ENCODE data around the gene GFER. TPM values are rescaled to one million over a fixed set of nuclear protein-coding genes. Genes with fewer than 3 reads are reported as not detected.
A peak's percentile ranks its signal among the peaks of the same experiment; 100 is the strongest.

Gene GFER
- total and polyA plus RNA-seq, 4 experiments from 2014 or later = 19.6 to 35.7 (median 27.4) TPM

- no peak overlapping the region for H3K4me3 ChIP-seq (ENCODE audit: low read length in 2 of 2)
- H3K27me3 Mint-ChIP-seq = no peaks in the 10 kb centered on the region
- H3K36me3 Mint-ChIP-seq = peaks cover 0 to 11% of the 10 kb centered on the region in 2 donors
- peak overlapping the region in 7 of 8 donors; percentile 4 to 87 (median 83) for H3K4me3 Mint-ChIP-seq
- ChIA-PET CTCF (ENCODE audit: partially characterized antibody) (interaction anchor here (1.1 to 1.6 kb wide), 2 partner anchors 12 to 16 kb away, joined by 3 to 4 read pairs; no protein-coding TSS in a partner anchor), POLR2A (ENCODE audit: partially characterized antibody) (interaction anchor here (0.9 to 4.6 kb wide), 4 partner anchors 24 to 214 kb away, joined by 3 to 34 read pairs (median 4); partner anchors contain the start of genes RPS2, TBL3 and TRAF7)
- peaks cover 0 to 26% (median 7%) of the 10 kb centered on the region in 4 donors for H3K4me1 Mint-ChIP-seq
- peaks cover 21% of the 10 kb centered on the region for H3K4me1 ChIP-seq (ENCODE audit: insufficient read depth, low read length)
- H3K27me3 ChIP-seq (ENCODE audit: insufficient read depth, low read length) = no peaks in the 10 kb centered on the region
- H3K36me3 ChIP-seq (ENCODE audit: insufficient read depth, low read length) = peaks cover 15% of the 10 kb centered on the region
- H3K9me3 Mint-ChIP-seq = no peaks in the 10 kb centered on the region
- DNase-seq = no peak
- no peak overlapping the region for H3K27ac ChIP-seq (ENCODE audit: low read depth, low read length)
- peak overlapping the region in 1 of 7 donors; percentile 40 for H3K27ac Mint-ChIP-seq
- no peaks in the 10 kb centered on the region for H3K9me3 ChIP-seq (ENCODE audit: control insufficient read depth in 1 of 2, low read length in 2 of 2)
- intact Hi-C loops (cut with micrococcal nuclease) = loop anchor here (2.0 to 5.0 kb wide), 4 partner anchors 51 to 633 kb away; partner anchors contain the start of genes CRAMP1, IFT140, TELO2 and UBE2I
These were observed 42.6 kb upstream of the GFER start for GRCh38 chr16:1941162-1942046.

GRCh38 chr16:1942047-1942809, 41.8 kb upstream of the GFER start:
- peak in 1 of 5 donors; percentile 40 for DNase-seq
- Mint-ChIP-seq H3K9me3 (no peaks in the 10 kb centered on the region), H3K4me3 (peak overlapping the region; percentile 82 to 91 (median 86)), H3K4me1 (peaks cover 0 to 26% (median 7%) of the 10 kb centered on the region in 4 donors), H3K36me3 (peaks cover 0 to 11% of the 10 kb centered on the region in 2 donors), H3K27me3 (no peaks in the 10 kb centered on the region), H3K27ac (peak overlapping the region in 6 of 7 donors; percentile 29 to 81 (median 64))
- Histone ChIP-seq H3K4me1 (ENCODE audit: insufficient read depth, low read length) (peaks cover 21% of the 10 kb centered on the region), H3K27ac (ENCODE audit: low read depth, low read length) (peak overlapping the region; percentile 58), H3K36me3 (ENCODE audit: insufficient read depth, low read length) (peaks cover 15% of the 10 kb centered on the region), H3K4me3 (ENCODE audit: low read length in 2 of 2) (peak overlapping the region; percentile 52 to 90), H3K9me3 (ENCODE audit: control insufficient read depth in 1 of 2, low read length in 2 of 2) (no peaks in the 10 kb centered on the region), H3K27me3 (ENCODE audit: insufficient read depth, low read length) (no peaks in the 10 kb centered on the region)
- intact Hi-C loops (cut with micrococcal nuclease) = loop anchor here (2.0 to 5.0 kb wide), 4 partner anchors 50 to 633 kb away; partner anchors contain the start of genes CRAMP1, IFT140, TELO2 and UBE2I
- CTCF ChIA-PET (ENCODE audit: partially characterized antibody) = interaction anchor here (0.6 to 1.6 kb wide), 2 partner anchors 15 to 1990 kb away, joined by 3 to 4 read pairs; no protein-coding TSS in a partner anchor
- POLR2A ChIA-PET (ENCODE audit: partially characterized antibody) = interaction anchor here (1.1 to 4.6 kb wide), 5 partner anchors 16 to 213 kb away, joined by 3 to 34 read pairs (median 4); partner anchors contain the start of genes NDUFB10, RPS2, TBL3 and TRAF7

- POLR2A ChIA-PET (ENCODE audit: partially characterized antibody) = interaction anchor here (0.6 to 4.6 kb wide), 20 partner anchors 9 to 1775 kb away, joined by 3 to 34 read pairs (median 4); partner anchors contain the start of genes FAHD1, HAGH, NDUFB10 and NUBP2
These were observed 40.9 kb upstream of the GFER start, which contains the start of gene MSRB1 for GRCh38 chr16:1942810-1943726. MSRB1 (minus strand) TSS chr16:1943199; CDS start chr16:1943156, 43 bp downstream.

GRCh38 chr16:1944612-1945199, 39.3 kb upstream of the GFER start:
- Histone ChIP-seq H3K4me1 (ENCODE audit: insufficient read depth, low read length) (peaks cover 21% of the 10 kb centered on the region), H3K27me3 (ENCODE audit: insufficient read depth, low read length) (no peaks in the 10 kb centered on the region), H3K27ac (ENCODE audit: low read depth, low read length) (no peak overlapping the region), H3K36me3 (ENCODE audit: insufficient read depth, low read length) (peaks cover 5% of the 10 kb centered on the region), H3K9me3 (ENCODE audit: control insufficient read depth in 1 of 2, low read length in 2 of 2) (no peaks in the 10 kb centered on the region), H3K4me3 (ENCODE audit: low read length in 2 of 2) (no peak overlapping the region)
- Mint-ChIP-seq H3K27me3 (no peaks in the 10 kb centered on the region), H3K4me3 (peak overlapping the region in 6 of 8 donors; percentile 33 to 83 (median 62)), H3K27ac (peak overlapping the region in 3 of 7 donors; percentile 30 to 90 (median 69)), H3K9me3 (no peaks in the 10 kb centered on the region), H3K4me1 (peaks cover 0 to 26% (median 7%) of the 10 kb centered on the region in 4 donors), H3K36me3 (no peaks in the 10 kb centered on the region)
- POLR2A ChIA-PET (ENCODE audit: partially characterized antibody) = interaction anchor here (2.0 to 4.6 kb wide), 4 partner anchors 17 to 211 kb away, joined by 7 to 34 read pairs (median 14); partner anchors contain the start of genes RPS2 and TRAF7
- intact Hi-C loops (cut with micrococcal nuclease) = loop anchor here (5.0 kb wide), 3 partner anchors 48 to 452 kb away; partner anchors contain the start of genes CRAMP1, IFT140 and TELO2
- no peak for DNase-seq
- CTCF ChIA-PET (ENCODE audit: partially characterized antibody) = no interaction called here

More at GRCh38 chr16:1942810-1943726, 40.9 kb upstream of the GFER start, which contains the start of gene MSRB1:
- Histone ChIP-seq H3K9me3 (ENCODE audit: control insufficient read depth in 1 of 2, low read length in 2 of 2) (no peaks in the 10 kb centered on the region), H3K27me3 (ENCODE audit: insufficient read depth, low read length) (no peaks in the 10 kb centered on the region), H3K4me1 (ENCODE audit: insufficient read depth, low read length) (peaks cover 21% of the 10 kb centered on the region), H3K36me3 (ENCODE audit: insufficient read depth, low read length) (peaks cover 13% of the 10 kb centered on the region), H3K4me3 (ENCODE audit: low read length in 2 of 2) (peak within 1 kb of the TSS; percentile 52 to 90), H3K27ac (ENCODE audit: low read depth, low read length) (peak within 1 kb of the TSS; percentile 58)
- CTCF ChIA-PET (ENCODE audit: partially characterized antibody) = interaction anchor here (1.0 kb wide), 2 partner anchors 10 to 22 kb away, joined by 3 to 4 read pairs; partner anchors contain the start of gene RPS2
- peak within 1 kb of the TSS; percentile 64 to 91 (median 70) for H3K27ac Mint-ChIP-seq
- H3K4me1 Mint-ChIP-seq = peaks cover 0 to 26% (median 7%) of the 10 kb centered on the region in 4 donors
- no peaks in the 10 kb centered on the region for H3K9me3 Mint-ChIP-seq
- H3K36me3 Mint-ChIP-seq = peaks cover 0 to 10% of the 10 kb centered on the region in 2 donors
- H3K4me3 Mint-ChIP-seq = peak within 1 kb of the TSS; percentile 82 to 91 (median 86)
- DNase-seq = peak; percentile 97 to 99 (median 98)
- intact Hi-C loops (cut with micrococcal nuclease) = loop anchor here (1.0 to 5.0 kb wide), 6 partner anchors 16 to 634 kb away; partner anchors contain the start of genes CRAMP1, IFT140, NDUFB10 and TELO2
- H3K27me3 Mint-ChIP-seq = no peaks in the 10 kb centered on the region

GRCh38 chr16:1945559-1946391, 38.2 kb upstream of the GFER start:
- Histone ChIP-seq H3K27ac (ENCODE audit: low read depth, low read length) (no peak overlapping the region), H3K4me1 (ENCODE audit: insufficient read depth, low read length) (peaks cover 21% of the 10 kb centered on the region), H3K9me3 (ENCODE audit: control insufficient read depth in 1 of 2, low read length in 2 of 2) (no peaks in the 10 kb centered on the region), H3K36me3 (ENCODE audit: insufficient read depth, low read length) (no peaks in the 10 kb centered on the region), H3K27me3 (ENCODE audit: insufficient read depth, low read length) (no peaks in the 10 kb centered on the region), H3K4me3 (ENCODE audit: low read length in 2 of 2) (no peak overlapping the region)
- no peaks in the 10 kb centered on the region for H3K27me3 Mint-ChIP-seq
- H3K4me1 Mint-ChIP-seq = peaks cover 0 to 26% (median 7%) of the 10 kb centered on the region in 4 donors
- no peaks in the 10 kb centered on the region for H3K36me3 Mint-ChIP-seq
- no peak for DNase-seq
- CTCF ChIA-PET (ENCODE audit: partially characterized antibody) = no interaction called here
- no peak overlapping the region for H3K4me3 Mint-ChIP-seq
- H3K9me3 Mint-ChIP-seq = no peaks in the 10 kb centered on the region
- intact Hi-C loops (cut with micrococcal nuclease) = no loop called here
- POLR2A ChIA-PET (ENCODE audit: partially characterized antibody) = interaction anchor here (2.1 kb wide), 1 partner anchor 19 kb away, joined by 11 read pairs; the partner anchor contains the start of gene RPS2
- H3K27ac Mint-ChIP-seq = no peak overlapping the region
